IPS-18a (cell line): ENCODE data around the gene DCTN2.
A peak's percentile ranks its signal among the peaks of the same experiment; 100 is the strongest.
"Not testable (repeated sequence)": the region's sequence is repeated elsewhere in the genome, so short reads cannot be mapped to it uniquely, and the experiment has no call there.

ENCODE experiments used
- H3K27ac ChIP-seq: one replicate; pipeline ENCODE4 v1.5.1; 2013; ENCODE audit warnings: low read length
- H3K27me3 ChIP-seq: one replicate; pipeline ENCODE4 v1.6.1; 2013; ENCODE audit warnings: mild to moderate bottlenecking, low read length; ENCODE audit not compliant: control insufficient read depth, insufficient read depth
- H3K36me3 ChIP-seq: one replicate; pipeline ENCODE4 v1.6.1; 2013; ENCODE audit warnings: low read depth, low read length; ENCODE audit not compliant: control insufficient read depth
- H3K4me1 ChIP-seq: one replicate; pipeline ENCODE4 v1.6.1; 2013; ENCODE audit warnings: low read depth, low read length; ENCODE audit not compliant: control insufficient read depth
- H3K4me3 ChIP-seq: one replicate; pipeline ENCODE4 v1.5.1; 2013; ENCODE audit warnings: low read length
- H3K9ac ChIP-seq: one replicate; pipeline ENCODE4 v1.6.1; 2013; ENCODE audit warnings: mild to moderate bottlenecking, low read length, moderate library complexity
- H3K9me3 ChIP-seq: one replicate; pipeline ENCODE4 v1.6.1; 2013; ENCODE audit warnings: low read depth, low read length; ENCODE audit not compliant: control insufficient read depth

DCTN2 gene

DNA sequence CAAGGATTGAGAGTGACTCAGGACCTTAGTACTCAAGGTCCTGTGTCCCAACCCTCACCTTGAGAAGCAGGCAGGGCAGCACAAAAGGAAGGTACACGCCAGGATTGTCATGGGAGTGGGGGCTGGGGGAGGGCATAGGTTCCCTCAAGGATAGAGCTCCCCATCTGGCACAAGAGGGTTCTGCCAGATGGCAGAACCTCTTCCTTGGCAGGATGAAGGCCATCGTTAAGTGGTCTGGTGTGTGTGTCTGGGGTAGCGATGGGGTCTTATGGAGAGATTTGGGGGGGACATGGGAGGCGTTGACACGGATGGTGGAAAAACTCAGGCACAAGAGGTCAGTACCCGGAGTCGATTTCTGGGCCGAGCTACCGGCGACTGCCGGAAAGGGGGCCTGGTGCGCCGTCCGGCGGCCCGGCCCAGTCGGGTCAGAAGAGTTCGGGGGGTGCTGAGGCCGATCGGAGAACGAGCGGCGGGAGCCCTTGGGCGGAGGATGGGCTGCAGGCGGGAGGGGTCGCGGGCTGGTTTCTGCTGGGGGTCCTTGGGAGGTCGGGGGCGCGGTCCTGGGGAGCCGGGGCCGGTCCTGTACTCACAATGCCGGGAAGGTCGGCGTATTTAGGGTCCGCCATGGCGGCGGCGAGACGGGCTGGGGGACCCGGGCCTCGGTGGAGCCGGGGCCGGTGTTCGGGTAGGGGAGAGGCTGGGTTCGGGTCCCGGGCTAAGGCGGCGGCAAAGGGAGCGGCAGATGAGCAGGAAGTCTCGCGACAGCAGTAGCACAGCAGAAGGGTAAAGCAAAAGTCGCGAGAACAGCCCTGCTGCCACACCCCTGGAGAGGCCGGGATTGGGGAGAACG, at the start of gene DCTN2:
TSS of gene DCTN2 (minus strand) at position 755 of the 850 bp plus-strand sequence. CDS start at position 626, 129 bp downstream.
- peaks cover 6% of the 10 kb centered on the region for H3K36me3 ChIP-seq
- H3K9me3 ChIP-seq = no peaks in the 10 kb centered on the region
- no peak within 1 kb of the TSS for H3K27ac ChIP-seq
- H3K9ac ChIP-seq = peak within 1 kb of the TSS; percentile 93
- H3K4me3 ChIP-seq = peak within 1 kb of the TSS; percentile 86
- H3K4me1 ChIP-seq = peaks cover 28% of the 10 kb centered on the region
- peaks cover 21% of the 10 kb centered on the region for H3K27me3 ChIP-seq

DNA sequence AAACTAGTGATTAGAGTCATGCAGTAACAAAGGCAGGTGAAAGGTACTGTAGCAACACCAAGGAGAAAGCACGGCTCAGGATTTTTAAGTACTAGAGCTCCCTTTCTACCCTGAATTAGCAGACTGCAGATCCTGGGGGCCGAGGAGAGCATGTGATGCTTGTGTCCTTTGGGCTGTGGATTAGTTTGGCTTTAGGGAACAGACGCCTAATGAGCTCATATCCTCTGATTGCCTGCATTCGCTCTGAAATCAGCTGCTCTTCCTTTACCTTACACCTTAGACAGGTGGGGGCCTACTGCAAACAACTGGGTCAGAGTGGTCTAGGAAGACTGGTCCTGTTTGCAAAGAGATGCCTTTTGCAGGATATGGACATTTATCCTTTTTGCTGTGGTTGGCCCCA, 46.2 kb upstream of the DCTN2 start:
- Histone ChIP-seq H3K9me3 (no peaks in the 10 kb centered on the region), H3K27ac (no peak overlapping the region), H3K9ac (no peak overlapping the region), H3K4me3 (no peak overlapping the region), H3K27me3 (peaks cover 6% of the 10 kb centered on the region), H3K4me1 (peaks cover 5% of the 10 kb centered on the region), H3K36me3 (peaks cover 3% of the 10 kb centered on the region)

DNA sequence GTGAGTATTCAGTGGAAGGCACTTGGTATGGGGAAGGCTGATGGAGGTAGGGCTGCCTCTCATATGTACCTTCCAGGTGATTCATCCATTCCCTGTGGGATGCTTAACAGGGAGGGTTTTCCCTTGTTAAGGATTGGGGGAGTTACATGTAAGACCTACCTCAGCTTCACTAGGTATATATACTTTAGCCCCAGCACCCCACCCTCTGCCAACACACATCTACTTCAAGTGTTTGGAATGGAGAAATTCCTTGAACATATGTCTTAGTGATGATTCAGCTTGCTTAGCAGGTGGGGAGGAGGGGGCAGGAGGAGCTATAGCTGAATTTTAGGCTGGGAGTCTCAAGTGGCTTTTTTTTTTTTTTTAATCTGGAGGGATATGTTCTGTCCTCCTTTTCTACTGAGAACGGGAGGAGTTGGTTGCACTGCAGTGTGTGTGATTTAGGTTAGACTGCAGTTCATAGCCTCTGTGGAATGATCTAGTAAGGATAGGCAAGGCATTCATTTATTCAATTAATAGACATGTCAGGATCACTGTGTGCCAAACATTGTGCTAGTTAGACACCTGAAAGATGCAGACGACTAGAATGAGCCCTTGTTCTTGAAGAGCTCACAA, 45.7 kb upstream of the DCTN2 start:
- H3K9ac ChIP-seq = no peak overlapping the region
- no peak overlapping the region for H3K27ac ChIP-seq
- no peaks in the 10 kb centered on the region for H3K9me3 ChIP-seq
- no peak overlapping the region for H3K4me3 ChIP-seq
- peaks cover 5% of the 10 kb centered on the region for H3K4me1 ChIP-seq
- H3K36me3 ChIP-seq = peaks cover 3% of the 10 kb centered on the region
- peaks cover 6% of the 10 kb centered on the region for H3K27me3 ChIP-seq

DNA sequence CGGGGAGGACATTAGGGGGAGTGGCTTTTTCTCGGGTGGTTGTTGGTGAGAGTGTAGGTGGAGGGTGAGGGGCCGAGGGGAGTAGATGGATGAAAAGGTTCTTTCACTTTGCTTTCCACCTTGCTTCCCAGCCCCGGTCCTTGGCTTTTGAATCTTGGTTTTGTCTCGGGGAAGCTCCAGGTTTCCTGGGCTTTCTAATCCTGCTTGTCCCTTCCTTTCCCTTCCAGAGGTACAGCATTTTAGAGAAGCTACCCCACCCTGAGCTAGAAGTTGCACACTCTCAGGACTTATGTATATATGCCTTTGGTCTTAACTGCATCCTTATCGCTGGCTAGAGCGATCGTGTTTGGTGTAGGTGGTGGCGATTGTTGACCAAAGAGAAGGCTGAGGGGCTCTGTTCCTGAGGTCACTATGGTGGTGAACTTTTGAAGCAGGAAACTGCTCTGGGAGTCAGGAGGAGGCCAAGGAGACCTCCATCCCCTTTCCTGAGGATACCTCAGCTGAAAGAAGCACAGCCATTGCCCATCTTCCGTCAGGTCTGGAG, 44.9 kb upstream of the DCTN2 start:
- H3K9ac ChIP-seq = peak overlapping the region; percentile 73
- peaks cover 6% of the 10 kb centered on the region for H3K27me3 ChIP-seq
- no peaks in the 10 kb centered on the region for H3K9me3 ChIP-seq
- peak overlapping the region; percentile 96 for H3K4me3 ChIP-seq
- H3K27ac ChIP-seq = no peak overlapping the region
- peaks cover 5% of the 10 kb centered on the region for H3K4me1 ChIP-seq
- peaks cover 3% of the 10 kb centered on the region for H3K36me3 ChIP-seq

DNA sequence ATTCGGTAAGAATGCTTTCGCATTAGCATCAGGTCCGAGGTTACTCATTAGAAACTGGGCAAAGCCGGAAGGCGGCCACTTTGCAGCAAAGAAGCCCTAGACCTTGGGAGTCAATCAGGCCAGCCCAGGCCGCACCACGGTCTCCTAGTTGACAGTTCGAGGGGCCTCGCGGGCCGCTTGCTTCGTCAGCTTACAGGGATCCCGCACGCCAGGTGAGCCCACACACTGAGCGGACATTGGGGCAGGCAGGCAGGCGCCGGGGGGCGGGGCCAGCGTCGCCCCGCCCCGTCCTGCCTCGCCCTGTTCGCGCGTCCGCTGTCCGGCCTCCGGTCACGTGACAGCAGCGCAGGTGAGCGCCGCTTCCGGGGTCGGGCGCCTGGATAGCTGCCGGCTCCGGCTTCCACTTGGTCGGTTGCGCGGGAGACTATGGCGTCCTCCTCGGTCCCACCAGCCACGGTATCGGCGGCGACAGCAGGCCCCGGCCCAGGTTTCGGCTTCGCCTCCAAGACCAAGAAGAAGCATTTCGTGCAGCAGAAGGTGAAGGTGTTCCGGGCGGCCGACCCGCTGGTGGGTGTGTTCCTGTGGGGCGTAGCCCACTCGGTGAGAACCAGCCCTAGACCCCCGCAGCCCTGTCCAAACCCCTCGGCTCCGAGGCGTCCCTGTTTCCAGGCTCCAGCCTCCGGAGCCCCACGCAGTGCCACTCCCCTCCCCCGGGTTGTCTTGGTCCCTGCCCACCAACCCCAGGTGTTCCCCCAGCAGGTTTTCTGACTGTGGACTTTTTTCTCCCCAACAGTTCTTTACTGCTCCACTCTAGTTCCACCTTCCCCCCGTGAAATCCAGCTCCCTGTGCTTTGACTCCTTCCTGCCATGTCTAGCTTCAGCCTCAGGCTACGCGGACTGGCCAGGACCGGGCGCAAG, 44.1 kb upstream of the DCTN2 start, which contains the start of gene PIP4K2C:
TSS of gene PIP4K2C (plus strand) at position 329 of the 918 bp plus-strand sequence. CDS start at position 427, 98 bp downstream.
- peak within 1 kb of the TSS; percentile 96 for H3K4me3 ChIP-seq
- H3K4me1 ChIP-seq = peaks cover 5% of the 10 kb centered on the region
- peaks cover 3% of the 10 kb centered on the region for H3K36me3 ChIP-seq
- H3K27me3 ChIP-seq = peaks cover 6% of the 10 kb centered on the region
- no peaks in the 10 kb centered on the region for H3K9me3 ChIP-seq
- H3K9ac ChIP-seq = peak within 1 kb of the TSS; percentile 73
- peak within 1 kb of the TSS; percentile 21 for H3K27ac ChIP-seq

DNA sequence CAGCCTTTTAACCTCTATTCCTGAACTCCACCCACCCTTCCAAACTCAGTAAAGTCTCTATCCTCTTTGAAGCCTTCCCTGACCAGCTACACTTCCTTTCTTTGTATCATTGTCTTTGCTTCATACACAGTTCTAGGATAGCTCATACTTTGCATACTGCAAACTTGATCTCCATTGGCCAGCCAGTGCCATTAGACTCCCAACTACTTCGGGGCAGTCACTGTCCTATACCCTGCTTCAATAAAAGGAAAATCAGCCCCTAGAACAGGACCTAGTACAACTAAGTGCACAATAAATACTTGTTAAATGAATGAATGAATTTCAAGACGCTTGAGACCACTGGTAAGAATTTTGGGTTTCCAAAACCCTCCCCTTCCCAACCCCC, 43.5 kb upstream of the DCTN2 start:
- Histone ChIP-seq H3K27me3 (peaks cover 6% of the 10 kb centered on the region), H3K9me3 (no peaks in the 10 kb centered on the region), H3K4me1 (peaks cover 5% of the 10 kb centered on the region), H3K4me3 (peak overlapping the region; percentile 96), H3K27ac (peak overlapping the region; percentile 21), H3K9ac (peak overlapping the region; percentile 37), H3K36me3 (peaks cover 3% of the 10 kb centered on the region)

DNA sequence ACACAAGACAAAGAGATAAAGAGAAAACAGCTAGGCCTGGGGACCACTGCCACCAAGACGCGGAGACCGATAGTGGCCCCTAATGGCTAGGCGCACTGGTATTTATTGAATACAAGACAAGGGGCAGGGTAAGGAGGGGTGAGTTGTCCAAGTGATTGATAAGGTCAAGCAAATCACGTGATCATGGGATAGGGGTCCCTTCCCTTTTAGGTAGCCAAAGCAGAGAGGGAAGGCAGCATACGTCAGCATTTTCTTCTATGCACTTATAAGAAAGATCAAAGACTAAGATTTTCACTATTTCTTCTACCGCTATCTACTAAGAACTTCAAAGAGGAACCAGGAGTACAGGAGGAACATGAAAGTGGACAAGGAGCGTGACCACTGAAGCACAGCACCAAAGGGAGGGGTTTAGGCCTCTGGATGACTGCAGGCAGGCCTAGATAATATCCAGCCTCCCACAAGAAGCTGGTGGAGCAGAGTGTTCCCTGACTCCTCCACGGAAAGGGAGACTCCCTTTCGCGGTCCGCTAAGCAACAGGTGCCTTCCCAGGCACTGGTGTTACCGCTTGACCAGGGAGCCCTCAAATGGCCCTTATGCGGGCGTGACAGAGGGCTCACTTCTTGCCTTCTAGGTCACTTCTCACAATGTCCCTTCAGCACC, 42.1 kb upstream of the DCTN2 start:
- H3K27me3 ChIP-seq = not testable (repeated sequence)

DNA sequence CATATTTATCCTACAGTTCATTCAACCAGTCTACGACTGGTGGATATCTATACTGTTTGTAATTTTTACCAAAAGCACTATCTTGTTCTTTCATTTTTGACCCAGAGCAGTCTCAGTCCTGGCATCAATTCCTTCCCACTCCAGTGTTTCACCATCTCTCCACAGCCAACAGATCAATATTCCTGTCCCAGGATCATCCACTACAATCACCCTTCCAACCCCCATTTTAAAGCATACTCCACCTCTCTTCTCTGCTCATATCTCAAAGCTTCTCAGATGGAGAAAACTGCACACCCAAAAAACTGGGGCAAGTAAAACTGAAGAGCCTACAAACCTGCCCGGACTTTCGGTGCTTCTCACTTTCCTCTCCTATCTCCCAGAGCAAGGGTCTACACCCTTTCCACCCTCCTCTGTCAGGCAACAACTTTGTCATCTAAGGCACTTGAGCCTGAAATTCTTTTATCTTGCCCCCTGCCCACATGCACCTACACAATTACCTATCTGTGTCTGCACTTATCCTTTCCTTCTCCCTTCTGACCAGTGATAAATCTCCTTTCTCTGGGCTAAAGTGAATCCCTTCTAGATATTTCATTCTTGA, 39.9 kb upstream of the DCTN2 start:
- H3K4me1 ChIP-seq = peaks cover 3% of the 10 kb centered on the region
- peaks cover 2% of the 10 kb centered on the region for H3K27me3 ChIP-seq
- no peak overlapping the region for H3K9ac ChIP-seq
- no peak overlapping the region for H3K27ac ChIP-seq
- no peak overlapping the region for H3K4me3 ChIP-seq
- no peaks in the 10 kb centered on the region for H3K9me3 ChIP-seq
- H3K36me3 ChIP-seq = peaks cover under 1% of the 10 kb centered on the region

More for the DNA sequence above, 42.1 kb upstream of the DCTN2 start:
- H3K36me3 ChIP-seq, H3K4me1 ChIP-seq, H3K9me3 ChIP-seq, H3K27ac ChIP-seq, H3K4me3 ChIP-seq, H3K9ac ChIP-seq: not testable (repeated sequence)

DNA sequence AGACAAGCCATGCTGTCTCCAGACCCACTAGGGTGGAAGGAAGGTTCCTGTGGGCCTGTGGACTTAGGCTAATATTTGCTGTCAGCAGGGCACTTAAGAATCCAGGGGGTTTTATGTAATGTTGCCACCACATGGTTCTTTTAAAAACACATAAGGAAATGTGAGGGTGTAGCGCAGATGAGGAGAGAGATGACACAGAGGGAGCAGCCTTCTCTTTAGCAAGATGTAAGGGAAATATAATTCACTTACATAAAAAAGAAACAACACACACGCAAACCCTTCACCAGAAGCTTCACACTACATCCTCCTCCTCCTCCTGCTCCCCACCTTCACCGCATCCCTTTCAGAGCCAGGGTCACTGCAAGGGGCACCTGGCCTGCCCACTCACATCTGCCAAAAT, 39.1 kb upstream of the DCTN2 start:
- no peak overlapping the region for H3K9ac ChIP-seq

DNA sequence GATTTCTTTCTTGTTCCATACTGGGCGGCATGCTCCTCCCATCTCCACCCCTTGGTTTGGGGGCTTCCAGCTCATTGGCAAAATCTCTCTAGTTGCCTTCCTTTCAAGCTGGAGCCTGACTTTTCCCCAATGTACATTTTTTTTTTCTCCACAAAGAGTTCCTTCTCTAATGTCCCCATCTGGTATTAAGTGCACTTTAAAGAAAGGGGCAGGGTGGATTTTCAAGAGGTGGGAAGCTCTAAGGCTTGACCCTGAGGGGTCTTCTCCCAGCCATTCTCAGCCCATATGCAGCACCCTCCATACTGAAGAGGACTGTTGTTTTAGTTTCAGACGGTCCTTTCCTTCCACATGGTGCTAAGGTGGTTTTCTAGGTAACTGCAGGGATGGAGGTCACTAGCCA, 38.2 kb upstream of the DCTN2 start:
- Histone ChIP-seq H3K27ac (no peak overlapping the region), H3K36me3 (peaks cover 11% of the 10 kb centered on the region), H3K9ac (no peak overlapping the region), H3K27me3 (no peaks in the 10 kb centered on the region), H3K4me1 (no peaks in the 10 kb centered on the region), H3K4me3 (no peak overlapping the region), H3K9me3 (no peaks in the 10 kb centered on the region)

More for the DNA sequence above, 39.1 kb upstream of the DCTN2 start:
- no peaks in the 10 kb centered on the region for H3K27me3 ChIP-seq
- no peak overlapping the region for H3K27ac ChIP-seq
- no peak overlapping the region for H3K4me3 ChIP-seq
- H3K4me1 ChIP-seq = no peaks in the 10 kb centered on the region
- no peaks in the 10 kb centered on the region for H3K9me3 ChIP-seq
- H3K36me3 ChIP-seq = peaks cover 9% of the 10 kb centered on the region
